NB4 (cell line): ENCODE measurements around the gene KLHL22.

Experiments
- DNase-seq: peaks from one replicate; pipeline ENCODE4 v3.0.0; 2010; ENCODE audit warnings: low read depth
- H3K4me3 ChIP-seq: one replicate; pipeline ENCODE4 v1.5.1; 2011; ENCODE audit warnings: mild to moderate bottlenecking, low read depth, low read length, moderate library complexity
- MYC ChIP-seq: IDR thresholded peaks from 2 replicates; pipeline ENCODE4 v1.6.1; 2011; ENCODE audit warnings: low read depth, low read length
- POLR2A ChIP-seq: IDR thresholded peaks from 2 replicates; pipeline ENCODE4 v1.6.1; 2011; ENCODE audit warnings: mild to moderate bottlenecking; ENCODE audit not compliant: insufficient read length; ENCODE audit errors: extremely low read depth
- TF ChIP-seq, protein P1 (sequence below): IDR thresholded peaks from one replicate; pipeline ENCODE4 v1.5.1; 2012; ENCODE audit warnings: low read depth, low read length
- TF ChIP-seq, protein P2 (sequence below): IDR thresholded peaks from 2 replicates; pipeline ENCODE4 v1.6.1; 2011; ENCODE audit warnings: low read depth, low read length

Gene KLHL22

DNA sequence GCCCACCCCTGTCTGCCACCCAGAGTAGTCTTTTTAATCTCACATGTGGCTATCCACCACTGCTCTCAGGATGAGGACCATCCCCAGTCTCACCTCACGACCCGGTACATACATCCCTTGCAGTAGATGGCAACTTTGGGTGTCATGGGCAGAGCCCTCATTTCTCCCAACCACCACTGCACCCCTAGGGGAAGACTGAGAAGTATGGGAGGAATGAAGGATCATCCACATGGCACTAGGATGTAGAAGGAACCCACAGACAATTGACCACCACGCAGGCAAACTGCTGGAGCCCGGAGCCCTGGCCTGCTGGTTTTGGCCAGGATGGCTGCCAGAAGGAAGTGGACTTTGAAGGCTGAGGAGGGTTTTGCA is 56.1 kb downstream of the KLHL22 start:
- no peak for DNase-seq
- H3K4me3 ChIP-seq: no peak overlapping the region
- TF ChIP-seq POLR2A: no peak
- TF ChIP-seq, protein P1, sequence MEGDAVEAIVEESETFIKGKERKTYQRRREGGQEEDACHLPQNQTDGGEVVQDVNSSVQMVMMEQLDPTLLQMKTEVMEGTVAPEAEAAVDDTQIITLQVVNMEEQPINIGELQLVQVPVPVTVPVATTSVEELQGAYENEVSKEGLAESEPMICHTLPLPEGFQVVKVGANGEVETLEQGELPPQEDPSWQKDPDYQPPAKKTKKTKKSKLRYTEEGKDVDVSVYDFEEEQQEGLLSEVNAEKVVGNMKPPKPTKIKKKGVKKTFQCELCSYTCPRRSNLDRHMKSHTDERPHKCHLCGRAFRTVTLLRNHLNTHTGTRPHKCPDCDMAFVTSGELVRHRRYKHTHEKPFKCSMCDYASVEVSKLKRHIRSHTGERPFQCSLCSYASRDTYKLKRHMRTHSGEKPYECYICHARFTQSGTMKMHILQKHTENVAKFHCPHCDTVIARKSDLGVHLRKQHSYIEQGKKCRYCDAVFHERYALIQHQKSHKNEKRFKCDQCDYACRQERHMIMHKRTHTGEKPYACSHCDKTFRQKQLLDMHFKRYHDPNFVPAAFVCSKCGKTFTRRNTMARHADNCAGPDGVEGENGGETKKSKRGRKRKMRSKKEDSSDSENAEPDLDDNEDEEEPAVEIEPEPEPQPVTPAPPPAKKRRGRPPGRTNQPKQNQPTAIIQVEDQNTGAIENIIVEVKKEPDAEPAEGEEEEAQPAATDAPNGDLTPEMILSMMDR: no peak
- TF ChIP-seq, protein P2, sequence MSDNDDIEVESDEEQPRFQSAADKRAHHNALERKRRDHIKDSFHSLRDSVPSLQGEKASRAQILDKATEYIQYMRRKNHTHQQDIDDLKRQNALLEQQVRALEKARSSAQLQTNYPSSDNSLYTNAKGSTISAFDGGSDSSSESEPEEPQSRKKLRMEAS: no peak
- no peak for TF ChIP-seq MYC

DNA sequence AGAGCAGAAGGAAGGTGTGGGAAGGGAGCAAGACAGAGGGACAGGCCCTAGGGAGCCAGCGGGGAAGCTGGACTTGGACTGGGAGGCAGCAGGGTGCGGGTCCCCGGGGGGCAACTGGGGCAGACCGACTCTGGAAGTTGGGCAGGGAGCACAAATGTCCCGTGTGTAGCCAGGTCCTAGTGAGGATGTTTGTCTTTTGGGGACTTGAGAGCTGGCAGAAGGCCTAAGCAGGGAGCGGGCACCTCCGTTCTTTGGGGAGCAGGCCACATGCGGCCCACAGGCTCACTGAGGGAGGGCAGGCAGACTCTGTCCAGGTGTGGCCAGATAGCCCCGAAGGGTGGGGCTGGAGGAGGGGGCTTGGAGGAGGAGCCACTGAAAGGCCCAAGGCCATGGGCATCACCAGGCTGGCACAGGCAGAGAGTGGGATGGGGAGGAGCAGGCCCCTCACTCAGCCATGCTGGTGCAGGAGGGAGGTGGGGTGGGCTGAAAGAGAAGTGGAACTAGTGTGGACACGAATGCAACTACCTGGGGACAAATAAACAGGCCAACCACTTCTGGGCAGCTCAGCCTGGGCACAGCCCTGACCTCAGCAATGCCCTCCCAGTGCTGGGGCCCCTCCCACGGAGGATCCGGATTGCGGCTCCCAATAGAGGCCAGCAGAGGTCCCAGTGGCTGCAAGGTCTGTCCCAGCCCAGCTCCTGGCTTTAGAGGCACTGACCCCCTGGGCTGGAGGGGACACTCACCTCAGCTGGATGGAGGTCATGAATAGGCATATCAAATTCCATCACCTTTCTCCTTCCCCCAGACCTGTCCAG is 56.7 kb downstream of the KLHL22 start:
- no peak for DNase-seq
- TF ChIP-seq, protein P2: no peak
- TF ChIP-seq, protein P1: peak; percentile 6
- TF ChIP-seq MYC (no peak), POLR2A (no peak)
- H3K4me3 ChIP-seq: no peak overlapping the region

DNA sequence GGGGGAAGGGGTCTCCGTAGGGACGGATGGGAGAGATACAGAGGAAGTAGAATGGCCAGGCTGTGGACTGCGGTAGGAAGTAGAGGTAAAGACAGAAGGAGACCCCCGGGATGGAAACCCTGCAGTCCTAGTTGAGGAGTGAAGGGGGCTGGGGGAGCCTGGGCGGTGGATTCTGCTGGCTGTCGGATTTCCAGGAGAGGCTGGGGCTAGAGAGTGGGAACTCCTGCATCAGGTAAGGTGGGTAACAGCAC is 57.2 kb downstream of the KLHL22 start:
- H3K4me3 ChIP-seq: no peak overlapping the region
- TF ChIP-seq, protein P2: no peak
- TF ChIP-seq MYC (no peak), POLR2A (no peak)
- TF ChIP-seq, protein P1: no peak
- DNase-seq: no peak

DNA sequence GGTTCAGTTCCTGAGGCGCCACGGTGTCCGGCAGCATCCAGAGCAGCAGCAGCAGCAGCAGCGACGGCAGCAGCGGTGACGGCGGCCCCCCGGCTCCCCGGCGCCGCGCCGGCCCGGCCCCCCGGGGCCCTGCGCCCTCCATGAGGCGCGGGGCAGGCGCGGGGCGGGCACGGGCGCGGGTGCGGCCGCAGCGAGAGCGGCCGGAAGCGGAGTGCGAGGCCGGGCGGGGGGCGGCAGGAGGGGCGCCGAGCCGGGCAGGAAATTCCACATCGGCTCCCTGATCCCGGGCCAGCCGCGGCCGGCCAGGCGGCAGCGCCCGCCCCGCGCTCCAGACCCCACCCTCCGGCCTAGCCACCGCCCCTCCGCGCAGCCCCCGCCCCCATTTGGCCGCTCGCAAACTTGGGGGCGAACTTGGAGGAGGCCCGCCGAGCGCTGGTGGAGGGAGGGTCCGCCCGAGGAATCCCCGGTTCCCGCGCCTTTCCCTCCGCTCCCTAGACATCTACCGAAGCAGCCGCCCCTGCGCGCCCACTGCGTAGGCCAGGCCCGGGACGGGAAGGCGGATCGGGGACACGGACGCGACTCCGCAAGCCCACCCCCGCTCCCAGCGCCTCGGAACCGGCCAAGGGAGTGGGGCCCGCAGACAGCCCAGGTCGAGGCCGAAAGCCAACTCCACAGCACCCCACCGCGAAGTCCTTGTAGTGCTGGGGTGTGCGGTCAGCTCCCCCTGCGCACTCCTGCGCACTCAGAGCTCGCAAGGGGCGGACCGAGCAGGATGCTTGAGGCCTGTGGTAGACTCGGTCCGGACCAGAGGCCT is 57.8 kb downstream of the KLHL22 start, which contains the start of gene SCARF2:
SCARF2 (minus strand) TSS at position 213 of the 814 bp plus-strand sequence; CDS start at position 142, 71 bp downstream.
- TF ChIP-seq, protein P2: no peak
- TF ChIP-seq, protein P1: no peak
- TF ChIP-seq MYC (no peak), POLR2A (no peak)
- DNase-seq: no peak
- no peak within 1 kb of the TSS for H3K4me3 ChIP-seq

DNA sequence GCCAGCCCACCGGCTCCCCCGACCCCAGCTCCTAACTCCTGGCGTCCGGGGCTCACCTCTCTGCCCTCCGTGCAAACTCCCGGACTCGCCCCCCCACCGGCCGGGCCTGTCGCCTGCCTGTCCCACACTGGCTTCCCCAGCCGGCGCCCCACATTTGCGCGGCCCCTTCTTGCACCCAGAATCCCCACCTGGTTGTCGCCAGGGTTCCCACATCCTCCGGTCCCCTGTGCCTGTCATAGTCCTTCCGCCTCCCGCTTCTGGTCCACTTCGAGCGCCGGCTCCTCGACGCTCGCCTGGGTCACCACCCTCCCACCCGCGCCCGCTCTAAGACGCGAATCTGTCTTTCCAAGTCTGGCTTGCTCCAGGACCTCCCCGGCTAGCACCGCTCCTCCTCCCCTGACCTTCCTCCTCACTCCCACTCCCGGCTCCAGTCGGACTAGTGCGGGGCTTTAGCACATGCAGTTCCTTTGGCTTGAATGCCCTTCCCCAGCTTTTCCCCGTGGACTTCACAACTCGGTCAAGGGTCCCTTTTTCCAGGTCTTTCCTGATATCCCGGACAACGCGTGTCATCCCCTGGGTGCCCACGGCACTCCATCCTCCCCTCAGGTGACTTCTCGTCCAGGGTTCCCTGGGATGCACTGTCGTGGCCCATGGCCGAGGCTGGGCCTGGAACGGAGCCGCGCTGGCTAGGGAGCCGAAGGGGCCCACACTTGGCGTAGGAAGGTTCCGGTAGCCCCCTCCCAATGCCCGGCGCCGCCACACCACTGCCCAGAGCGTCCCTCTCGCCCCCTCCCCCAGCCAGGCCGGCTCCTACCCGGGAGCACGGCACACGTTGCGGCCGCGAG is 58.6 kb downstream of the KLHL22 start:
- DNase-seq: no peak
- TF ChIP-seq, protein P2: no peak
- TF ChIP-seq MYC: no peak
- TF ChIP-seq, protein P1: no peak
- no peak for TF ChIP-seq POLR2A
- no peak overlapping the region for H3K4me3 ChIP-seq
